IPS DF 6.9 (cell line): ENCODE data around the gene SCYGR3.

Source experiments
- DNase-seq: peaks from one replicate; pipeline ENCODE4 v3.0.0-alpha.2; 2013; ENCODE audit warnings: low read depth, low spot score
- H3K27ac ChIP-seq: one replicate; pipeline ENCODE4 v1.5.1; 2013; ENCODE audit warnings: low read length, control low read depth
- H3K27me3 ChIP-seq: 2 replicates; pipeline ENCODE4 v1.6.1; 2013; ENCODE audit warnings: mild to moderate bottlenecking, low read length; ENCODE audit not compliant: control insufficient read depth, insufficient read depth
- H3K36me3 ChIP-seq: 2 replicates; pipeline ENCODE4 v1.6.1; 2013; ENCODE audit warnings: low read length; ENCODE audit not compliant: control insufficient read depth, insufficient read depth
- H3K4me1 ChIP-seq: 2 replicates; pipeline ENCODE4 v1.6.1; 2013; ENCODE audit warnings: low read length; ENCODE audit not compliant: control insufficient read depth, insufficient read depth
- H3K4me3 ChIP-seq: 2 replicates; pipeline ENCODE4 v1.5.1; 2013; ENCODE audit warnings: mild to moderate bottlenecking, low read length
- H3K9me3 ChIP-seq: 2 replicates; pipeline ENCODE4 v1.6.1; 2013; ENCODE audit warnings: low read length, inconsistent platforms; ENCODE audit not compliant: control insufficient read depth, insufficient read depth
- WGBS: extraction: QIAGEN DNeasy Blood & Tissue Kit; methylation state at CpG from one replicate; pipeline ENCODE4 v1.1.7; 2013; ENCODE audit warnings: mixed read lengths, missing lambda C conversion rate; ENCODE audit not compliant: insufficient read length, insufficient coverage; 5-methylcytosine and 5-hydroxymethylcytosine counted together

SCYGR3 gene, protein sequence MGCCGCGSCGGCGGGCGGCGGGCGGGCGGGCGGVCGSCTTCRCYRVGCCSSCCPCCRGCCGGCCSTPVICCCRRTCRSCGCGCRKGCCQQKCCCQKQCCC

DNA sequence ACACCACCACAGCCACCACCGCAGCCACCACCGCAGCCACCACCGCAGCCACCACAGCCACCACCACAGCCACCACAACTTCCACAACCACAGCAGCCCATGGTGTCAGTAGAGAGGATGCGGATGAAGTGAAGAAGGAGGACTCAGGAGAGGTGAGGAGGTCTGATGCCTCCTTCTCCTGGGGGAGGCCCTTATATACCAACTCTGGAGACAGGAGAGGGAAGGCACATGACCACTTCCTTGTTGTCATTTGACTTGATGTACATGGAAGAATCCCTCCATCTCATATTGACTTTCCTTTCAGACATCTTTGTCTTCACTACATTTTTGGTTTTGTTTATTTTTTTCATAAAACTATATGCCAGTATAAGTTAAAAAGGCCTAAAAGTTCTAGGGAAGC, at the start of gene SCYGR3:
TSS of gene SCYGR3 (minus strand) at position 101 of the 400 bp plus-strand sequence. CDS start at position 101, 0 bp downstream.
- WGBS, result no CpG with 5 or more reads among the region's 4 CpGs
- H3K36me3 ChIP-seq, result no peaks in the 10 kb centered on the region
- no peaks in the 10 kb centered on the region; the same call in 1 of the 2 replicates for H3K4me1 ChIP-seq
- no peaks in the 10 kb centered on the region for H3K27me3 ChIP-seq
- no peak within 1 kb of the TSS for H3K4me3 ChIP-seq
- no peak for DNase-seq
- H3K9me3 ChIP-seq, result no peaks in the 10 kb centered on the region
- no peak within 1 kb of the TSS for H3K27ac ChIP-seq

DNA sequence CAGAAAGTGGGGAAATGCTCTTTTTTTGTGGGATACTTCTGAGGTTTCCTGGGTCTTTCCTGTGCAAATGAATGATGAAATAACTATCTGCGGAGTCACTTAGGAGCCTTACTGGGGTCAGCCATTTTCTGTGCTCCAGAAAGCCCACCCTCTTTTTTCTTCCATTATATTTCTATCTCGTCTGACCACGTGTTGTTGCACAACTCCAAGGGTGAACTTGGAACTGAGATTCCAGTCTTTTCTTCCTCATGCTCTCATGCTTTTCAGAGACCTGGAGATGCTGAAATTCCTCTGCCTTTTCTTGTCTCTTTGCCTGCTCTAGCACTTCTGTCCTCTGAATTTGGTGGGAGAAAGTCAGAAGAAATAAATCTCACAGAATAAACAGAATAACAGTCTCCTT, 47.2 kb upstream of the SCYGR3 start:
- Histone ChIP-seq H3K4me1 (no peaks in the 10 kb centered on the region; the same call in 1 of the 2 replicates), H3K27ac (no peak overlapping the region), H3K36me3 (no peaks in the 10 kb centered on the region), H3K9me3 (no peaks in the 10 kb centered on the region), H3K4me3 (no peak overlapping the region), H3K27me3 (0 out of 2 replicates have a peak, but pooled peaks cover 1% of the 10 kb centered on the region)
- no peak for DNase-seq
- WGBS, result no CpG with 5 or more reads among the region's 3 CpGs

DNA sequence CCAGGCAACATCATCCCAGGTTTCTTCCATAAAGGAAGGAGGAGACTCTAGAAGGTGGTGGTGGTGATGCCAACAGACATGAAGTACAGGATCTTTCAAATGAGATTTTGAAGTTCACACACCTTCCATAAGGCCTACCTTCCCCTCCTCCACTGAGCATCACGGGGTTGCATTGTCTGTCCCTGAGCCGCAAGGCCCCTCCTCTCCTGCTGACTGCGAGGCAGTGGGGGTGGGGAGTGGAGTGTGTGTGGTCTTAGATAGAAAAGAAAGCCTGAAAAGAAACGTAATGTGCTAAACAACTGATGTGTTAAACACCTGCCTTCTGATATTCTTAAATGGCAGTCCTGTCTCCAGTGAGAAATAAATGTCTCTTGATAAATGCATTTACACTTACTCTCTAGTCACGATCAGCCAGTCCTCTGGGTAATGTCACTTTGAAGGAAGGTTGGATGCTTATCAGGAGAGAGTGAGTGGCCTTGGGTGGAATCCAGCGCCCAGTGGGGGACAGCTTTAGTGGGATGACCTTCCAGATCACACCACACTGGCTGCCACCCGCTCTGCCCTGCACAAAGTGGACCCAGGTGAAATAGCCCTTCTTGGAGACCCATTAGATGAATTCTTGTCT, 46.5 kb upstream of the SCYGR3 start:
- no CpG with 5 or more reads among the region's 7 CpGs for WGBS
- Histone ChIP-seq H3K36me3 (no peaks in the 10 kb centered on the region), H3K9me3 (no peaks in the 10 kb centered on the region), H3K27ac (no peak overlapping the region), H3K27me3 (0 out of 2 replicates have a peak, but pooled peaks cover 1% of the 10 kb centered on the region), H3K4me3 (no peak overlapping the region), H3K4me1 (no peaks in the 10 kb centered on the region; the same call in 1 of the 2 replicates)
- peak; percentile 25 for DNase-seq

DNA sequence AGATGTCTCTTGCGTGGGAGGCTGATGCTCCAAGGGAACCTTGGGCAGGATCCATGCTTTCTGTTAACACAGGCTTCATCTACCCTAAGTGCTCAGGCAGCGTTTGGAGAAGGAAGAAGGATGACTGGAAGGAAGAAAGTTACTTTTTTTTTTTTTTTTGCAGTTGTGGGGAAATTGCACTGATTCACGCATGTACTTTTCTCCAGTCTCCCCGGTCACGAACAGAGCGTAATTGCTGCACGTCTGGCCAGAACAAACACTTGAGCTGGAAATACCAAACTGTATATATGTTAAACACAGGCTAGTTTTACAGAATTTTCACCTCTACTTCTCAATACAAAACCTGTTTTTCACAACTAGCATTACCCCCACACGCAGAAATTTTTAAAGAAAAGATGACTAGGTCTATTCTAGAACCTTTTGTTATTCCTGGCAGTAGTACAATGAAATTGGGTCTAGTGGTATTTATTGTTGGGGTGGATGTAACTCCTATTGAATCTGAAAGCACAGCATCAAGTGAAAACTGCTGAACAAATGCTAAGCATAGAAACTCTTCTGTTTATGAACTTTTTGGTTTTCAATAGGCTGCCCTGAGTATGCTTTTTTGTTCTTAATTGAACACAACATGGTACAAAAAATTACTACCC, 42.7 kb upstream of the SCYGR3 start:
- Histone ChIP-seq H3K4me3 (no peak overlapping the region), H3K4me1 (no peaks in the 10 kb centered on the region; the same call in 1 of the 2 replicates), H3K9me3 (no peaks in the 10 kb centered on the region), H3K27me3 (no peaks in the 10 kb centered on the region), H3K27ac (no peak overlapping the region), H3K36me3 (no peaks in the 10 kb centered on the region)
- no peak for DNase-seq
- no CpG with 5 or more reads among the region's 8 CpGs for WGBS

DNA sequence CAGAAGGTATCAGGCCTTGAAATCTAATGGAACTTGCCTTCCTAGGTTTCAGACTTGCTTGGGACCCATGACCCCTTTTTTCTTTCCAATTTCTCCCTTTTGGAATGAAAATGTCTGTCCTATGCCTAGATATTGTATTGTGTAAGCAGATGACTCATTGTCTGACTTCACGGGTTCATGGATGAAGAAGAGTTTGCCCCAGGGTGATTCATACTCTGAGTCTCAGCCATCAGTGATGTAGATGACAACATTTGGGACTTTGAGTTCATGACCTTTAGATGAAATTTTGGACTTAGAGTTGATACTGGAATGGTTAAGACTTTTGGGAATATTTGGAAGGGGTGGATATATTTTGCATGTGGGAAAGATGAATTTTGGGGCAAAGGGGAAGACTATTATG, 40.8 kb upstream of the SCYGR3 start:
- DNase-seq, result no peak

DNA sequence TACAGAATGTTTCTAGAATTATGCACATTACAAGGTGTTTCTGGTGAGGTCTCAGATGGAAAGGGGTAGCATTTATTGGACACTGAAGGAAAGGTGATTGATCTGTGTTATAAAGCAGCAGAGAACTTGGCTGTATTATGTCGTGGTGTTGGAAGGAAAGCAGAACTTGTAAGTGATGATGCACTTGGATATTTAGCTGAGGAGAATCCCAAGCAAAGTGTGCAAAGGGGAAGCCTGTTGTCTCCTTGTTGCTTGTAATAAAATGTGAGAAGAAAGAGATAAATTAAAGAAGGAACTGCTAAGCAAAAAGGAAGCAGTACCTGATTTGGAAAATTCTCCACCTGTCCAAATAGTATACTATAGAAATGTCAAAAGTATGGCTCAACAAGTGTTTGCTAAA, 39.8 kb upstream of the SCYGR3 start:
- Histone ChIP-seq H3K27me3 (no peaks in the 10 kb centered on the region), H3K9me3 (no peaks in the 10 kb centered on the region), H3K4me3 (no peak overlapping the region), H3K27ac (no peak overlapping the region), H3K36me3 (no peaks in the 10 kb centered on the region), H3K4me1 (no peaks in the 10 kb centered on the region)
- DNase-seq, result no peak
- 100% methylated on average over 1 of the region's 1 CpG for WGBS

More for the DNA sequence above, 40.8 kb upstream of the SCYGR3 start:
- H3K27ac ChIP-seq, result no peak overlapping the region
- no CpG with 5 or more reads among the region's 1 CpG for WGBS
- H3K36me3 ChIP-seq, result no peaks in the 10 kb centered on the region
- no peak overlapping the region for H3K4me3 ChIP-seq
- H3K9me3 ChIP-seq, result no peaks in the 10 kb centered on the region
- H3K27me3 ChIP-seq, result no peaks in the 10 kb centered on the region
- no peaks in the 10 kb centered on the region for H3K4me1 ChIP-seq

DNA sequence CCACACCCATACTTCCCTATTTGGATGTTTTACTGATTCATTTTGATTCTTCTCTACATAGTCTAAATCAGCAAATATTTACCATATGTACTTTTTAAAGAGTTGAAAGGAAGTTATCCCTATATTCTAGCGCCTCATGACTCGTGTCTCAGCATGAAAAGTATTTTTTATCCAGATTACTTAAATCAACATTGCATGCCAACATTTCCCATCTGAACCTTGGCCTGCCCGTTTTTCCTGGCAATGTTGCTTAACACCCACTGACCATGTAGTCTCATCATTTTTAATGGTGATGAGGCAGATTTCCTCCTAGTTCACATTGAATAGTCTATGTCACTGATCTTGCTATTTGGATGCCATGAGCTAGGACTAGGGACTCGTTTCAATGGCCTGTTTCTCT, 38.8 kb upstream of the SCYGR3 start:
- Histone ChIP-seq H3K4me3 (no peak overlapping the region), H3K27ac (no peak overlapping the region), H3K4me1 (no peaks in the 10 kb centered on the region), H3K9me3 (no peaks in the 10 kb centered on the region), H3K36me3 (no peaks in the 10 kb centered on the region), H3K27me3 (no peaks in the 10 kb centered on the region)
- no peak for DNase-seq
- no CpG with 5 or more reads among the region's 4 CpGs for WGBS

DNA sequence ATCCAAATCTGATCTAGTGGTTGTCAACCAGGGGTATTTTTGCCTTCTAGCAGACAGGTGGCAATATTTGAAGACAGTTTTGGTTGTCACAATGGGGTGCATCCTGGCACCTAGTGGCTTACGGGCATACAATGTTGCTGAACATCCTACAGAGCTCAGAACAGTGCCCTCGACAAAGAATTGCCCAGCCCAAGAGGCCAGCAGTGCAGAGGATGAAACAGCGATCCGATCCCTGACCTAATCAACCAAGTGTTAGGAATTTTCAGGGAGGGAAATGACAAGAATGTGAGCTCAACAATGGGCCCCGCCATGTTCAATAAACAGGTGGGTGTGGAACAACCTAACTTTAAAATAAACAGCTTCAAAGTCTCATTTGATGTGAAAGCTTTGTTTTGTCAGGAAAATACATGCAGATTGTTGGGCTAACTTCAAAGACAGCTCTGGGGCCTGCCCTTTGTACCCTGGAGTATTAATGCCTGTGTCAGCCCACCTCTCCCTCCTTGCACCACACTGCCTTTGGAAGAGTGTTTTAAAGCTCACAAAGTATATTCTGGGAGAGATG, 29.4 kb upstream of the SCYGR3 start:
- no peak for DNase-seq
- H3K4me1 ChIP-seq, result peaks cover 1% of the 10 kb centered on the region; the same call in 1 of the 2 replicates
- H3K4me3 ChIP-seq, result no peak overlapping the region
- H3K27ac ChIP-seq, result no peak overlapping the region
- no peaks in the 10 kb centered on the region for H3K27me3 ChIP-seq
- no peaks in the 10 kb centered on the region for H3K9me3 ChIP-seq
- WGBS, result no CpG with 5 or more reads among the region's 5 CpGs
- H3K36me3 ChIP-seq, result no peaks in the 10 kb centered on the region

DNA sequence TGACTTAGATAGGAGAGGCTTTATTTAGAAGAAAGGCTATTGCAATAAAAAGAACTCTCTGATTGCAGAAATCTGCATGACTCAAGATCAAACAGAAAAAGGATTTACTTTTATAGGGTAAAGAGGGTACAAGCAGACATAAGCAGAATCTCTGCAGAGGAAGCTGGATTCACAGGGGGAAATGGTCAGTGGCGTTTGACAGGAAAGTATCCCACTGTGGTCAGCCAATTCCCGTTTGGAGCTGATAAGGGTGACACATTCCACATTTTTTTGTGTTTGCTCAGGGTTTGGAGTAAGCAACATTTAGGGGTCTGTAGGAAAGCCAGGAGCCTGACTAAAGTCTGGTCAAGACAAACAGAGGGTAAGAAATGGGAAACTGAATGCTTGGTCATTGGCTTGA, 28.0 kb upstream of the SCYGR3 start:
- no CpG with 5 or more reads among the region's 2 CpGs for WGBS
- H3K36me3 ChIP-seq, result no peaks in the 10 kb centered on the region
- DNase-seq, result no peak

DNA sequence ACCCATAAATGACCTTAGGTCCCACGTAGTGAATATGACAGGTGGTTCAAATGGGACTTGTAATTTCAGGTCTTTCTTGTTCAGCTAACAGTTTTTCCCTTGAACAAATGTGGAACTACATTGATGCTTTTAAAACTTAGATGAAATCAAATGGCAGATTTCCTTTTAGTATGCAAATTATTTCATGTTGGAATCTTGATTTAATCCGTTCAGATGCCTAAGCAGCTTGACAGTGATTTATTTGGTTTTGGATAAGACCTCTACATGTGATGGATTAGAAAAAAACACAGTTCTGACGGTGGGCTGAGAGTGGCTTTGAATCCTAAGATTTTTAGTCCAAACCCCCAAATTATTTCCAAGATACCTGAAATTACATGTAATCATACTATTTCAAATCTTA, 19.6 kb upstream of the SCYGR3 start:
- Histone ChIP-seq H3K36me3 (no peaks in the 10 kb centered on the region), H3K4me1 (no peaks in the 10 kb centered on the region), H3K4me3 (no peak overlapping the region), H3K27ac (no peak overlapping the region), H3K9me3 (no peaks in the 10 kb centered on the region), H3K27me3 (no peaks in the 10 kb centered on the region)
- DNase-seq, result no peak
- WGBS, result no CpG with 5 or more reads among the region's 3 CpGs

More for the DNA sequence above, 28.0 kb upstream of the SCYGR3 start:
- no peaks in the 10 kb centered on the region for H3K9me3 ChIP-seq
- no peak overlapping the region for H3K4me3 ChIP-seq
- no peak overlapping the region for H3K27ac ChIP-seq
- no peaks in the 10 kb centered on the region for H3K27me3 ChIP-seq
- H3K4me1 ChIP-seq, result peaks cover 1% of the 10 kb centered on the region; the same call in 1 of the 2 replicates
